Thyroid gland (tissue), 4 donors: Measurements from ENCODE around the gene ETV6.
"Not testable (repeated sequence)": the region's sequence is repeated elsewhere in the genome, so short reads cannot be mapped to it uniquely, and the experiment has no call there.

Experiments used
- POLR2A ChIP-seq, 2 donors: fragments of 450-650 bp; IDR thresholded peaks; one replicate each; pipeline ENCODE4 v1.6.1; 2017; ENCODE audit warnings: antibody characterized with exemption in 2 of 2, mild to moderate bottlenecking in 2 of 2, moderate library complexity in 1 of 2
- TF ChIP-seq, protein P1 (sequence below), 6 experiments: fragments of 200-600 bp in 3 of 6; fragments of 450-650 bp in 3 of 6; sonication (generic) in 3 of 6; IDR thresholded peaks; one replicate each; pipeline ENCODE4 v1.5.1; 2016 to 2019; ENCODE audit warnings: antibody characterized with exemption in 6 of 6, mild to moderate bottlenecking in 2 of 6, inconsistent platforms in 1 of 6, moderate library complexity in 1 of 6

DNA sequence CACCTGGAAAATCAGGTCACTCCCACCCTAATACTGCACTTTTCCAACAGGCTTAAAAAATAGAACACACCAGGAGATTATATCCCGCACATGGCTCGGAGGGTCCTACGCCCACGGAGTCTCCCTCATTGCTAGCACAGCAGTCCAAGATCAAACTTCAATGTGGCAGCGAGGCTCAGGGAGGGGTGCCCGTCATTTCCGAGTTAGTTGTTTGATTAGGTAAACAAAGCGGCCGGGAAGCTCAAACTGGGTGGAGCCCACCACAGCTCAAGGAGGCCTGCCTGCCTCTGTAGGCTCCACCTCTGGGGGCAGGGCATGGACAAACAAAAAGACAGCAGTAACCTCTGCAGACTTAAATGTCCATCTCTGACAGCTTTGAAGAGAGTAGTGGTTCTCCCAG lies 259.9 kb downstream of the ETV6 start:
- TF ChIP-seq, protein P1, sequence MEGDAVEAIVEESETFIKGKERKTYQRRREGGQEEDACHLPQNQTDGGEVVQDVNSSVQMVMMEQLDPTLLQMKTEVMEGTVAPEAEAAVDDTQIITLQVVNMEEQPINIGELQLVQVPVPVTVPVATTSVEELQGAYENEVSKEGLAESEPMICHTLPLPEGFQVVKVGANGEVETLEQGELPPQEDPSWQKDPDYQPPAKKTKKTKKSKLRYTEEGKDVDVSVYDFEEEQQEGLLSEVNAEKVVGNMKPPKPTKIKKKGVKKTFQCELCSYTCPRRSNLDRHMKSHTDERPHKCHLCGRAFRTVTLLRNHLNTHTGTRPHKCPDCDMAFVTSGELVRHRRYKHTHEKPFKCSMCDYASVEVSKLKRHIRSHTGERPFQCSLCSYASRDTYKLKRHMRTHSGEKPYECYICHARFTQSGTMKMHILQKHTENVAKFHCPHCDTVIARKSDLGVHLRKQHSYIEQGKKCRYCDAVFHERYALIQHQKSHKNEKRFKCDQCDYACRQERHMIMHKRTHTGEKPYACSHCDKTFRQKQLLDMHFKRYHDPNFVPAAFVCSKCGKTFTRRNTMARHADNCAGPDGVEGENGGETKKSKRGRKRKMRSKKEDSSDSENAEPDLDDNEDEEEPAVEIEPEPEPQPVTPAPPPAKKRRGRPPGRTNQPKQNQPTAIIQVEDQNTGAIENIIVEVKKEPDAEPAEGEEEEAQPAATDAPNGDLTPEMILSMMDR (IDR thresholded peaks at IDR 0.05), result not testable (repeated sequence)
- not testable (repeated sequence) for TF ChIP-seq POLR2A (IDR thresholded peaks at IDR 0.05)
